ENCODE measurements around the gene RABGAP1L.

The RABGAP1L gene

DNA sequence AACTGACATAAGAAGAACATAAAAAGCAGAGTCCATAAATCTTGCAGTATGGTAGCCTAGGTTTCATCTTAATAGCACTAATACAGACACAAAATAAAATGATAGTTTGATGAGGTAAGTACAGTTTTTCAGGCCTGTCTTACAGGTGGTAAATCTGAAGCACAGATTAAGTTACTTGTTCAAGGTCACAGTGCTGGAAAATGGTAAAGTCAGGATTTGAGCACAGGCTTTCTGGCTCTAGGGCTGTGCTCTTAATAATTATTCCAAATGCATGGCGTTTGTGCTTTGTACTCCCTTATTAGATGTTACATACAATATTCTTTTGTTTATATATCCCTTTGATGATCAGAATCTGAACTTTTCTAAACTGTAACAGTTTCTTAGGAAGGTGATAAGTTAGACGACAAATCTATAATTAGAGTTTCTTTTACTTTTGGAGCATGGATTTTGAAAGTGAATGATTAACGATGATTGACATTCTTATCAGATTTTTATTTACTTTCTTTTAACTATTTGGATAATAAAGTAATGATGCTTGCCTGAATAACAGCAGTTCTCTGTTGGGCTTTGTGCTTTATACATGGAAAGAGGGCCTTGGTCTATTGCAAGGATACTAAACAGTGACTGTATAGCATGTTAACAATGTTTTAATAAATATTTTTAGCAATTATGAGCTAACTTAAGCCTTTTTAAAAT, 738.9 kb downstream of the RABGAP1L start:
- TF ChIP-seq CTCF (IDR thresholded peaks at IDR 0.05; ENCODE audit: low read depth, low read length, missing control alignments): no peak
- no peak overlapping the region for H3K4me3 ChIP-seq (ENCODE audit: low read depth, low read length)

GRCh38 chr1:174900317-174900716, 741.0 kb downstream of the RABGAP1L start:
- TF ChIP-seq CTCF (IDR thresholded peaks at IDR 0.05; ENCODE audit: low read depth, low read length, missing control alignments): no peak
- no peak overlapping the region for H3K4me3 ChIP-seq (ENCODE audit: low read depth, low read length)
- DNase-seq (ENCODE audit: low read depth): no peak

More for the DNA sequence above, 738.9 kb downstream of the RABGAP1L start:
- no peak for DNase-seq (ENCODE audit: low read depth)

GRCh38 chr1:174902531-174903099, 743.3 kb downstream of the RABGAP1L start:
- TF ChIP-seq CTCF (IDR thresholded peaks at IDR 0.05; ENCODE audit: low read depth, low read length, missing control alignments): no peak
- DNase-seq (ENCODE audit: low read depth): no peak
- no peak overlapping the region for H3K4me3 ChIP-seq (ENCODE audit: low read depth, low read length)

DNA sequence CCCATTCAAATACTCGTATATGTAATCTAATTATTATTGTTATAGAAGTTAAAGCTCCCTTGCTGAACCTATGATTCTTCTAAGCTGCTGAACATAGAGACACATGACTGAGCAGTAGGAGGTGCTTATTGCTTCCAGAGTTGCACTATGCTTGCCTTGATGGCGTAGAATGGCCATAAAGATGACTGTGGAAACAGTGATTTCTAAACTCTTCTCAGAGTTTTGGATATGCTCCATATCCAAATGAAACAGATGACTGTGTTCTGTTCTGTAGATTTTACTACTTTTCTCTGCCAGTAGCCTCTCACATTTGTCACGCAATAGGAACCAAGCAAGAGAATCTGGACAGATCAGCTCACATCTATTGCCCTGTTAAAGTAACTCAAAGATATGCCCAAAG, 752.3 kb downstream of the RABGAP1L start:
- H3K4me3 ChIP-seq (ENCODE audit: low read depth, low read length): no peak overlapping the region
- no peak for DNase-seq (ENCODE audit: low read depth)
- TF ChIP-seq CTCF (IDR thresholded peaks at IDR 0.05; ENCODE audit: low read depth, low read length, missing control alignments): no peak

DNA sequence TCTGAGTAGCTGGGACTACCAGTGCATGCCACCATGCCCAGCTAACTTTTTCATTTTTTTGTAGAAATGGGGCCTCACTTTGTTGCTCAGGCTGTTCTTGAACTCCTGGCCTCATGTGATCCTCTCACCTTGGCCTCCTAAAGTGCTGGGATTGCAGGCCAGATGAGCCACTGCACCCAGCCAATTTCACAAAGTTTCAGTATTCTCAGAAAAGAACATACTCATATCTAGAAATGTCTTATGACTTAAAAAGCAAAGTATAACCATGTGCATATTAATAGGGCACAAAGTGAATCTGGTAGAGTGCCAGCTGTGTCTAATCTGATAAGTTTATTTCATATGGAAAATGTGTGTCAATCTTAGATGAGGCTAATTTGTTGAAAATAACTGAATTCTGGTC, 752.9 kb downstream of the RABGAP1L start:
- no peak overlapping the region for H3K4me3 ChIP-seq (ENCODE audit: low read depth, low read length)
- peak; percentile 22 for DNase-seq (ENCODE audit: low read depth)
- no peak for TF ChIP-seq CTCF (IDR thresholded peaks at IDR 0.05; ENCODE audit: low read depth, low read length, missing control alignments)

DNA sequence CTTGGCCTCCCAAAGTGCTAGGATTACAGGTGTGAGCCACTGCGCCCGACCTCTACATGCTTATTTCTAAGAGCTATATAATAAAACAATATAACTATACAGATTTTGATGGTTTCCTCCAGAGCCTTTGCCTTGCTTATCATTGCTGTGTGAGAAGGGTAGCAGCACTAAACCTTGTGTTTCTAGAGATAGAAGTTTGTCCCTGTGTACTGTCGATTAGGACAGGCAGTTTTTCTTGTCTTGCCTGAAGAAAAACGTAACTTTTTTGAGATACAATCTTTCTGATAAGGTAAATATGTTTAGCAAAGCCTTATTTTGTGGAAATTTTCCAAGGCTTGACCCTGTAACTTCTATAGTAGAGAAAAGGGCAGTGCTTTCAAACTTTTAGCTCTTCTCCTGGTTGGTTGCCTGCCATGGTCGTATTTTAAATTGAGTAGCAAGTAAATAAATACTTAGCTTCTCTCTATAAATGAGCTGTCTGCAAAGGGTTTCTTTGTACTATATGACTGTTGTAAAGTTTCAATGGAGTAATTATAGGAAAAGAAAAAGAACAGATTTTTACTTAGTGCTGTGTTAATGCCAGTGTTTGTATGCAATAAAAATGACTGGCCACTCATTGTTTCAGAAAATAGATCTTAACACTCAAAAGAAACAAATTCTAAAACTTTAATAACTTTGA, 754.0 kb downstream of the RABGAP1L start:
- no peak for TF ChIP-seq CTCF (IDR thresholded peaks at IDR 0.05; ENCODE audit: low read depth, low read length, missing control alignments)
- no peak overlapping the region for H3K4me3 ChIP-seq (ENCODE audit: low read depth, low read length)
- no peak for DNase-seq (ENCODE audit: low read depth)

Data from GM12864 (cell line).